HEK293T (cell line): Measurements from ENCODE around the gene GRIK2.

Source experiments
- ARNT ChIP-seq: fragments of 450-650 bp; IDR thresholded peaks from 2 replicates; pipeline ENCODE4 v1.6.1; 2017; ENCODE audit warnings: mild to moderate bottlenecking
- CTBP1 ChIP-seq: fragments of 450-650 bp; IDR thresholded peaks from 2 replicates; pipeline ENCODE4 v1.6.1; 2016; ENCODE audit warnings: borderline replicate concordance
- ELF4 ChIP-seq: fragments of 450-650 bp; IDR thresholded peaks from 2 replicates; pipeline ENCODE4 v1.6.1; 2017; ENCODE audit warnings: antibody characterized with exemption
- FOXA1 ChIP-seq: fragments of 450-650 bp; IDR thresholded peaks from 2 replicates; pipeline ENCODE4 v1.6.1; 2016; ENCODE audit warnings: mild to moderate bottlenecking
- FOXK2 ChIP-seq: fragments of 450-650 bp; IDR thresholded peaks from 2 replicates; pipeline ENCODE4 v1.6.1; 2016; ENCODE audit warnings: mild to moderate bottlenecking
- HDGF ChIP-seq: fragments of 450-650 bp; IDR thresholded peaks from 2 replicates; pipeline ENCODE4 v1.6.1; 2017; ENCODE audit warnings: antibody characterized with exemption, borderline replicate concordance
- NFRKB ChIP-seq: fragments of 450-650 bp; IDR thresholded peaks from 2 replicates; pipeline ENCODE4 v1.6.1; 2016; ENCODE audit warnings: mild to moderate bottlenecking, moderate library complexity
- PKNOX1 ChIP-seq: fragments of 450-650 bp; IDR thresholded peaks from 2 replicates; pipeline ENCODE4 v1.6.1; 2016
- SP1 ChIP-seq: fragments of 450-650 bp; IDR thresholded peaks from 2 replicates; pipeline ENCODE4 v1.6.1; 2017
- TARDBP ChIP-seq: fragments of 450-650 bp; IDR thresholded peaks from 2 replicates; pipeline ENCODE4 v1.6.1; 2016
- ZNF384 ChIP-seq: fragments of 450-650 bp; IDR thresholded peaks from 2 replicates; pipeline ENCODE4 v1.6.1; 2016

GRCh38 chr6:102066301-102066700, 672.8 kb downstream of the GRIK2 start:
- no peak for TF ChIP-seq PKNOX1
- no peak for TF ChIP-seq ARNT
- no peak for TF ChIP-seq HDGF
- no peak for TF ChIP-seq NFRKB
- no peak for TF ChIP-seq SP1
- no peak for TF ChIP-seq FOXK2
- TF ChIP-seq FOXA1: no peak
- no peak for TF ChIP-seq CTBP1
- no peak for TF ChIP-seq TARDBP
- no peak for TF ChIP-seq ZNF384
- TF ChIP-seq ELF4: no peak
